Breast epithelium (tissue), 4 donors: Measurements from ENCODE around the gene MRTFA. TPM values are rescaled to one million over a fixed set of nuclear protein-coding genes. Genes with fewer than 3 reads are reported as not detected.
"Not testable (repeated sequence)": the region's sequence is repeated elsewhere in the genome, so short reads cannot be mapped to it uniquely, and the experiment has no call there.

ENCODE experiments used
- DNase-seq, 2 donors: peaks; one replicate each; pipeline ENCODE4 v3.0.0-alpha.2; 2019; ENCODE audit warnings: low spot score in 2 of 2
- H3K27ac ChIP-seq, 2 donors: fragments of 200-600 bp; sonication (generic) in 1 of 2; one replicate each; pipeline ENCODE4 v1.5.1; 2016 to 2019; ENCODE audit warnings: mild to moderate bottlenecking in 1 of 2
- H3K27me3 ChIP-seq, 2 donors: fragments of 200-600 bp; sonication (generic) in 1 of 2; one replicate each; pipeline versions ENCODE4 v1.5.1 to v1.6.0; 2017 to 2019; ENCODE audit warnings: control low read depth in 1 of 2, mild to moderate bottlenecking in 1 of 2
- H3K36me3 ChIP-seq: fragments of 200-600 bp; one replicate; pipeline ENCODE4 v1.5.1; 2019
- H3K4me1 ChIP-seq, 2 donors: fragments of 200-600 bp; sonication (generic); one replicate each; pipeline ENCODE4 v1.5.1; 2016 to 2019; ENCODE audit warnings: control low read depth in 1 of 2
- H3K4me3 ChIP-seq, 3 donors: fragments of 200-600 bp; sonication (generic); 1 replicate in 2 of 3; 2 replicates in 1 of 3; pipeline ENCODE4 v1.5.1; 2016 to 2019; ENCODE audit warnings: mild to moderate bottlenecking in 3 of 3, moderate library complexity in 2 of 3
- H3K9me3 ChIP-seq, 2 donors: fragments of 200-600 bp; sonication (generic) in 1 of 2; one replicate each; pipeline ENCODE4 v1.5.1; 2016 to 2019; ENCODE audit warnings: control low read depth in 1 of 2
- POLR2A ChIP-seq: fragments of 450-650 bp; IDR thresholded peaks from one replicate; pipeline ENCODE4 v1.6.1; 2016; ENCODE audit warnings: antibody characterized with exemption, mild to moderate bottlenecking, moderate library complexity
- POLR2AphosphoS5 ChIP-seq, 3 donors: sonication (generic); formaldehyde crosslinking; IDR thresholded peaks; one replicate each; pipeline ENCODE4 v1.6.1; 2017; ENCODE audit warnings: antibody characterized with exemption in 3 of 3
- intact Hi-C: fragments of 100-400 bp; cut with DNase I; formaldehyde crosslinking; loops from one replicate; pipeline ENCODE4 v1.15.1; 2023; ENCODE audit warnings: low total_unique reads
- total RNA-seq, 3 donors: library from RNA; depleted of rRNA; stranded (reverse); fragments of >200 nt; gene quantifications; one replicate each; pipeline ENCODE4 v1.1.0, GENCODE V29; 2016
- TF ChIP-seq, protein P1 (sequence below), 3 donors: fragments of 450-650 bp; IDR thresholded peaks; one replicate each; pipeline ENCODE4 v1.5.1; 2016 to 2017; ENCODE audit warnings: antibody characterized with exemption in 3 of 3, mild to moderate bottlenecking in 3 of 3, moderate library complexity in 3 of 3

MRTFA gene
- total RNA-seq, 3 donors from 2014 or later = 47.0 to 69.2 (median 65.7) TPM

GRCh38 chr22:40531951-40532900, 104.3 kb downstream of the MRTFA start:
- no peak for DNase-seq
- Histone ChIP-seq H3K9me3 (no peaks in the 10 kb centered on the region), H3K36me3 (no peaks in the 10 kb centered on the region), H3K27ac (peak overlapping the region; percentile 9 to 46), H3K4me1 (peaks cover 6% of the 10 kb centered on the region in 2 donors), H3K4me3 (peak overlapping the region; percentile 2 to 31 (median 20)), H3K27me3 (no peaks in the 10 kb centered on the region)
- TF ChIP-seq, protein P1, sequence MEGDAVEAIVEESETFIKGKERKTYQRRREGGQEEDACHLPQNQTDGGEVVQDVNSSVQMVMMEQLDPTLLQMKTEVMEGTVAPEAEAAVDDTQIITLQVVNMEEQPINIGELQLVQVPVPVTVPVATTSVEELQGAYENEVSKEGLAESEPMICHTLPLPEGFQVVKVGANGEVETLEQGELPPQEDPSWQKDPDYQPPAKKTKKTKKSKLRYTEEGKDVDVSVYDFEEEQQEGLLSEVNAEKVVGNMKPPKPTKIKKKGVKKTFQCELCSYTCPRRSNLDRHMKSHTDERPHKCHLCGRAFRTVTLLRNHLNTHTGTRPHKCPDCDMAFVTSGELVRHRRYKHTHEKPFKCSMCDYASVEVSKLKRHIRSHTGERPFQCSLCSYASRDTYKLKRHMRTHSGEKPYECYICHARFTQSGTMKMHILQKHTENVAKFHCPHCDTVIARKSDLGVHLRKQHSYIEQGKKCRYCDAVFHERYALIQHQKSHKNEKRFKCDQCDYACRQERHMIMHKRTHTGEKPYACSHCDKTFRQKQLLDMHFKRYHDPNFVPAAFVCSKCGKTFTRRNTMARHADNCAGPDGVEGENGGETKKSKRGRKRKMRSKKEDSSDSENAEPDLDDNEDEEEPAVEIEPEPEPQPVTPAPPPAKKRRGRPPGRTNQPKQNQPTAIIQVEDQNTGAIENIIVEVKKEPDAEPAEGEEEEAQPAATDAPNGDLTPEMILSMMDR (IDR thresholded peaks at IDR 0.05) = no peak
- no peak for TF ChIP-seq POLR2A
- no peak for TF ChIP-seq POLR2AphosphoS5 (IDR thresholded peaks at IDR 0.05)
- intact Hi-C loops = no loop called here

DNA sequence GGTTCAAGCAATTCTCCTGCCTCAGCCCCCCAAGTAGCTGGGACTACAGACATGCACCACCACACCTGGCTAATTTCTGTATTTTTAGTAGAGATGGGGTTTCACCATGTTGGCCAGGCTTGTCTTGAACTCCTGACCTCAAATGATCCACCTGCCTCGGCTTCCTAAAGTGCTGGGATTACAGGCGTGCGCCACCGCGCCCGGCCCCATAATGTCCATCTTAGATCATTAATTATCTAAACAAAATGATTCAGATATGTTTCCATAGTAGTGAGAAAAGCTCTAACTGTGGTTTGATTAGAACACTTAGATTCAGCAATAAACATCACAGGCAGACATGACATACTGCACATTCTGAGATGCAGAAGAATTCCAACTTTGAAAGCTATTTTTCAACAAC, 106.1 kb downstream of the MRTFA start:
- H3K4me3 ChIP-seq, H3K27ac ChIP-seq, H3K27me3 ChIP-seq, DNase-seq, intact Hi-C loops, H3K4me1 ChIP-seq, H3K9me3 ChIP-seq, H3K36me3 ChIP-seq: not testable (repeated sequence)

DNA sequence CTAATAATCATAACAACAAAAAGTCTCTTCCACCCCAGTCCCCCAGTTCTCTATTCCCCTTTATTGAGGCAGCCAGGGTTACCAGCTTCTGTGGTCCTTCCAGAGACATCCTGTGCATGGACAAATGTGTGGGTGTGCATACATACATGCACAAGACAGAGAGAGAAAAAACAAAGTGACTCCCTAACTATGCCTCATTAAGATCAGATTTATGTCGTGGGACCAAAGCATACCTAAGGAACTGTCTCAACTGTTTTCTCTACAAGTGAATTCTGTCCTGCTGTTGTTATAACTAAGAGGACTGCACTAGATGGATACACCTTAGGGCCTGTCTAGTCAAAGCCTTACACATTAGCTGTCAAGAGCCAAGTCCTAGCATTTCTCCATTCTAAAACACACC, 106.7 kb downstream of the MRTFA start:
- H3K36me3 ChIP-seq = no peaks in the 10 kb centered on the region
- intact Hi-C loops = no loop called here
- no peak overlapping the region for H3K27ac ChIP-seq
- no peaks in the 10 kb centered on the region for H3K27me3 ChIP-seq
- no peak for DNase-seq
- no peak for TF ChIP-seq POLR2A
- TF ChIP-seq, protein P1 (IDR thresholded peaks at IDR 0.05) = no peak
- TF ChIP-seq POLR2AphosphoS5 (IDR thresholded peaks at IDR 0.05) = no peak
- no peaks in the 10 kb centered on the region for H3K9me3 ChIP-seq
- peaks cover 4 to 6% of the 10 kb centered on the region in 2 donors for H3K4me1 ChIP-seq
- no peak overlapping the region for H3K4me3 ChIP-seq

DNA sequence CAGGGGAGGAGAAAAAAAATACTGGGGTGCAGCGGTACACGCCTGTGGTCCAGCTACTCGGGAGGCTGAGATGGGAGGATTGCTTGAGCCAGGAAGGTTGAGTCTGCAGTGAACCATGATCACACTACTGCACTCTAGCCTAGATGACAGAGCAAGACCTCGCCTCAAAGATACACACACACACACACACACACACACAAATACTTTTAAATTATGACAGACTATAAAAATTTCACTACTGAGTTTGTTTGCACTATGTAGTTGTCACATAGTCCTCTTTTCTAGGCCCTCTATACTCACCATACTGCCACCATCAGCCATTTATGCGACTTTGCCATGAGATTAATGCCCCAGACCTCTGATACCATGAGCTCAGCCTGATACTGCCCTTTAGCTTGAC, 109.6 kb downstream of the MRTFA start:
- H3K9me3 ChIP-seq = no peaks in the 10 kb centered on the region
- no peaks in the 10 kb centered on the region for H3K27me3 ChIP-seq
- intact Hi-C loops = no loop called here
- no peak for TF ChIP-seq POLR2AphosphoS5 (IDR thresholded peaks at IDR 0.05)
- TF ChIP-seq, protein P1 (IDR thresholded peaks at IDR 0.05) = no peak
- TF ChIP-seq POLR2A = no peak
- DNase-seq = no peak
- H3K4me1 ChIP-seq = no peaks in the 10 kb centered on the region
- H3K27ac ChIP-seq = no peak overlapping the region
- H3K4me3 ChIP-seq = no peak overlapping the region
- H3K36me3 ChIP-seq = no peaks in the 10 kb centered on the region

- no peaks in the 10 kb centered on the region for H3K4me1 ChIP-seq
- H3K36me3 ChIP-seq = no peaks in the 10 kb centered on the region
- no peak overlapping the region for H3K27ac ChIP-seq
- H3K4me3 ChIP-seq = no peak overlapping the region
- no peaks in the 10 kb centered on the region for H3K9me3 ChIP-seq
- intact Hi-C loops = no loop called here
- H3K27me3 ChIP-seq = no peaks in the 10 kb centered on the region
- DNase-seq = no peak
- TF ChIP-seq, protein P1 (IDR thresholded peaks at IDR 0.05) = peak; percentile 39 to 45 (median 43)
- no peak for TF ChIP-seq POLR2A
Observed at GRCh38 chr22:40525250-40525884, 111.2 kb downstream of the MRTFA start.
